GM18867 (cell line): ENCODE measurements around the gene TAGLN2.

Experiments
- ATAC-seq: cut with Tn5 transposase; IDR thresholded peaks from one replicate; pipeline ENCODE4 v1.9.1; 2021; ENCODE audit warnings: mild to moderate bottlenecking, moderate library complexity; ENCODE audit not compliant: unreplicated experiment

TAGLN2 gene

GRCh38 chr1:159949981-159950381 is 24.7 kb upstream of the TAGLN2 start:
- ATAC-seq, result no peak

GRCh38 chr1:159949123-159949522 is 23.8 kb upstream of the TAGLN2 start:
- ATAC-seq, result no peak

GRCh38 chr1:159947942-159948341 is 22.6 kb upstream of the TAGLN2 start:
- no peak for ATAC-seq

- no peak for ATAC-seq
Observed at GRCh38 chr1:159946242-159947187, 21.2 kb upstream of the TAGLN2 start.

GRCh38 chr1:159945483-159946241 is 20.4 kb upstream of the TAGLN2 start, which contains the start of gene IGSF9:
IGSF9 (minus strand) TSS chr1:159945613; CDS start chr1:159943454, 2,159 bp downstream.
- ATAC-seq, result peak; percentile 59

GRCh38 chr1:159944623-159945455 is 19.5 kb upstream of the TAGLN2 start:
- no peak for ATAC-seq

- no peak for ATAC-seq
Observed at GRCh38 chr1:159943908-159944622, 18.8 kb upstream of the TAGLN2 start.

GRCh38 chr1:159943278-159943640 is 18.0 kb upstream of the TAGLN2 start:
- no peak for ATAC-seq

GRCh38 chr1:159942632-159943277 is 17.4 kb upstream of the TAGLN2 start:
- ATAC-seq, result no peak

- no peak for ATAC-seq
Observed at GRCh38 chr1:159941591-159942560, 16.6 kb upstream of the TAGLN2 start.

- ATAC-seq, result no peak
Observed at GRCh38 chr1:159941141-159941540, 15.8 kb upstream of the TAGLN2 start.

GRCh38 chr1:159940006-159940620 is 14.8 kb upstream of the TAGLN2 start:
- no peak for ATAC-seq

- no peak for ATAC-seq
Observed at GRCh38 chr1:159939678-159940002, 14.3 kb upstream of the TAGLN2 start.

- ATAC-seq, result no peak
Observed at GRCh38 chr1:159938905-159939677, 13.8 kb upstream of the TAGLN2 start.

- peak; percentile 44 for ATAC-seq
Observed at GRCh38 chr1:159938211-159938852, 13.0 kb upstream of the TAGLN2 start.

- ATAC-seq, result no peak
Observed at GRCh38 chr1:159937054-159937750, 11.9 kb upstream of the TAGLN2 start.
